HK-2 (cell line): ENCODE data around the gene EIF2AK3.
"Not testable (repeated sequence)": the region's sequence is repeated elsewhere in the genome, so short reads cannot be mapped to it uniquely, and the experiment has no call there.

Experiments
- DNase-seq: peaks from one replicate; pipeline ENCODE4 v3.0.0-alpha.2; 2018; ENCODE audit not compliant: unreplicated experiment

The EIF2AK3 gene

DNA sequence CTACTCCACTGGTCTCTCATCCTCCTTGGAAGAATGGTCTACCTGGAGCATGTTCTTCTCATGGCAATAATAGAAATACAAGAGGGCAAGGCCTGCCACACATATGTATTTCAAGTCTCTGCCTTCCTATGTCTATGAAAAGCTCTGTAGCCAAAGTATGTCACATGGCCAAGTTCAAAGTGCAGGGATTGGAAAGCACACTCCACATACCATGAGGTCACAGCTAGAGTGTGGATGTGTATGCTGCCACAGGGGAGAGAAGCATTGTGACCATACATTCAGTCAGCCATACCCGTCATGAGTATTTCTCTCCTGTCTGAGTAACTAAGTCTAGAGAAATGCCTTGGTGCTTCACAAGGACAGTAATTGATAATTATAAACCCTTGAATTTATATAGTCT, 8.8 kb upstream of the EIF2AK3 start:
- DNase-seq = no peak

DNA sequence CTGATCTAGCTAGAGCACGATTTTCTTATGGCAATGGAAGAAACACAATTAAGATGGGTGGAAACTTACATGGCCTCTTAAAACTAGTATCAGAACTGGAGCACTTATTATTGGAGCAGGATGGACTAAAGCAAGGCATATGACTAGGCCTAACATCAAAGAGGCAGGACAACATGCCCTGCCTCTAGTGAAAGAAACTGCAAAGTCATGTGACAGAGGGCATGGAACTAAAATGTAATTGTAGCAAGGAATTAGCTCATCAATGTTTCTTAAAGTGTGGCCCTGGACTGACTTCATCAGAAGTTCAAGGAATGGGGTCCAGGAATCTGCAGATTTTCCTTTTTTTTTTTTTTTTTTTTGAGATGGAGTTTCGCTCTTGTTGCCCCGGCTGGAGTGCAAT, 5.3 kb upstream of the EIF2AK3 start:
- DNase-seq = no peak

- no peak for DNase-seq
These were observed 1.3 kb upstream of the EIF2AK3 start for GRCh38 chr2:88628571-88628939.

DNA sequence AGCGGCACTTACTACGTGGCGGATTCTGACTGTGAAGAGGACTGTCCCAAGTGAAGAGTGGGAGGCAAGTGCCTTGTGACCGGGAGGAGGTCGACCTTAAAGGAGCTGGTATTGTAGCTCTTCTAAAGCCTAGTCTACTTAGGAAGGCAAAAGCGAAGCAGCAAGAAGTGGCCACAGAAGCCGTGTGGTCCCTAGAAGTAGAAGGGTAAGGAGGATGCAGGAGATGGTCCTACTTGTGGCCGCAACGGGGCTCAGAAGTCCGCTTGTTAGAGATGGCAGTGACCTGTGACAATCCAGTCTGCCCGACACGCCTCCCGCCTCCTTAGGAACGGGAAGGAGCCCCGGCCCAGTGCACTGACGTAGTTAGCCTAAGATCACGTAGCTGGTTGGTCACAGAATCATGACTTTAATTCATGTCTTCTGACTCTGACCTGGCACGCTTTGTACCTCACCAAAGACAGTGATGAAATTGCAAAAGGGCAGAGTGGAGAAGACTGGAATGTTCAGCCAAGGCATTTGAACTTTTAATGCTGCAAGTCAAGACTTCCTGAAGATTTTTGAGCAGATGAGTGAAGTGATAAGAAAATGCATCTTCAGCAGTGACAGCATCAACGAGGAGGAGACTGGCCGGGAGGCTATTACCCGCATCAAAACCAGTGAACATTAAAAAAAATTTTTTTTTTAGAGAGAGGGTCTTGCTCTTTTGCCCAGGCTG, 749 bp upstream of the EIF2AK3 start:
- peak; percentile 89 for DNase-seq

DNA sequence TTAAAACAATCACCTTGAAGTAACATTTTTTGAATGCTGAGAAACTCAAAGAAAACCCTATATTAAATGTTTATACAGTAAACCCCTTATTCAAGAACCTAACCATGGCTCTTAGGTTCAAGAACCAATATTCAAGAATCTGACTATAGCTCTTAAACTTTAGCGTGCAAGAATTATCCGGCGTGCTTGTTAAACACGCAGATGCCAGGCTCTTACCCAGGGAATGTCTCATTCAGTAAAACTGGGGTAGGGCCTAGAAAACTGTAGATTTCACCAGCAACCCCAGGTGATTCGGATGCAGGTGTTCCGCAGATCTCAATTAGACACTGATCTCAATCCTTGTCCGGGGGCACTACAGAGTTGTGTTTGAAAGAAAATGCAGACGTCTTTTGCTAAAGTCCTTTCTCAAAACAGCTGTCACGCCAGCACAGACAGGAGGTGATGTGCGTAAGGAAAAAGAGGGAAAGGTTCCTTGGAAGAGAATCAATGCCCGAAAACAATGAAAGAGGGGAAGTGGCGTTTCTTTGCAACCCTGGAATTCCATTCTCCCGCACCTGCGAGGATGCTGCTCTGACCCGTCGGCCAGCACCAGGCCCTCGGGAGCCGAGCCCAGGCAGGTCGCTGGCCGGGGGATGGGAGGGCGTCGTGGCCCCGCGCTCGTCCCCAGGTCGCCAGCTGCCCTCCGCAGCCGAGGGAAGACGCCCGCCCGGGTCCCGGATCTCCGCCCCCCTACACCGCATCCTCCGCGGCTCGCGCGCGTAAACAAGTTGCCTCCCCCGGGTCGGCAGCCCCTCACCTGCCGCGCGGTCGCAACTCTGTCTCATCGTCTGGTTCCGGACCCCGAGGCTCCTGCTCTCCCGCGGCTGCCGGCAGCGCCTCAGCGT, 851 bp downstream of the EIF2AK3 start:
- peak; percentile 44 for DNase-seq

DNA sequence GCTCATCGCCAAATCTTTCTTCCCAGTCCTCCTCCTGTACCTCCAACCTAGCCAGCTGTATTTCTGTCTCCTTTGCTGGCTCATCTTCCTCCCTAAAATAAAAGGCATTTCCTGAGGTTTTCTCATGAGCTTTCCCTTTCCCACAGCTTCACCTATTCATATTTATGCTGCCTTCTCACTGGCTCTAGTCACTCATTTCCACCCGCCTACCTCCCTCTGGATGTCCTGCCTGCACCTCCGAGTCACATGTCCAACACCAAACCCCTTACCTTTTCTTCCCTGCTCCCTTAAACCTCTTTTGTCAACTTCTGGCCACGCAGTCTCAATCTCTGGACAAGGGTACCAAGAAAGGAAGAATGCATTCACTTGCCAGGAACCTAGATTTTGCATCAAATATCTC, 2.8 kb downstream of the EIF2AK3 start:
- no peak for DNase-seq

- DNase-seq = not testable (repeated sequence)
These were observed 3.3 kb downstream of the EIF2AK3 start for GRCh38 chr2:88623831-88624465.

- DNase-seq = no peak
These were observed 5.0 kb downstream of the EIF2AK3 start for GRCh38 chr2:88622307-88622706.

GRCh38 chr2:88621432-88621831, 5.8 kb downstream of the EIF2AK3 start:
- no peak for DNase-seq

GRCh38 chr2:88620015-88620414, 7.2 kb downstream of the EIF2AK3 start:
- no peak for DNase-seq

DNA sequence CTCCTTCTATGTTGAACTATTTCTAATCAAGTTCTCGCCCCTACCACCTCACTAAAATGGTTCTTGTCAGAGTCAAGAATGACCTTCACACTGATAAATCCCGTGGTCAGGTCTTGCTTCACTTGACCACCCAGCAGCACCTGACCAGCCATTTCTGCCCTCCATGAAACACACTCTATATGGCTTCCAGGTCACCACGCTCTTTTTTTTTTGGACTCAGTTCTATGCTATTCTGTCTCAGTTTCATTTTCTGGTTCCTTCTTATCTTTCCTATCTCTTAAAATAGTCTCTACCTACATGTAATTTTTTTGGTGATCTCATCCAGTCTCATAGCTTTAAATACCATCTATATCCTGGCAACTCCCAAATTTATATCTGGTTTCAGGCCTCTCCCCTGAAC, 11.4 kb downstream of the EIF2AK3 start:
- no peak for DNase-seq

GRCh38 chr2:88614497-88615157, 12.6 kb downstream of the EIF2AK3 start:
- DNase-seq = no peak

DNA sequence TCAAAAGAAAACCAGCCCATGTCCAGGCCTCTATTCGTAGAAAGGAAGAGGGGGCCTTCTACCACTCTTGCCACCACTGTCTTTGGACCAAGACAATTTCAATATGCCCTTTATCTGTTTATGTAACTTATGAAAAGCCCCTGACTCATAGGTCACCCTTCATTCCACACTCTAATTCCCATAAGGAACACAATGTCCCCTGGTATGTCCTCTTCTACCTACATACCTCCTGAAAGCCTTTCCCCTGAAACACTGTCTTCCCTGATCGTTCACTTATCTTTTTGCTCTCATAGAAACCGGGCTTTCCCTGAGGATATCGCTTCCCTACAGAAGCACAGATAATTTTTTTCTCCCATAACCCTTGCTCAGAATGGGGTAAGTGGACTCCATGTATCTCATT, 13.3 kb downstream of the EIF2AK3 start:
- no peak for DNase-seq

- DNase-seq = no peak
These were observed 19.1 kb downstream of the EIF2AK3 start for GRCh38 chr2:88608184-88608583.

GRCh38 chr2:88607416-88607815, 19.8 kb downstream of the EIF2AK3 start:
- DNase-seq = no peak

- DNase-seq = no peak
These were observed 20.8 kb downstream of the EIF2AK3 start for GRCh38 chr2:88606371-88607030.

DNA sequence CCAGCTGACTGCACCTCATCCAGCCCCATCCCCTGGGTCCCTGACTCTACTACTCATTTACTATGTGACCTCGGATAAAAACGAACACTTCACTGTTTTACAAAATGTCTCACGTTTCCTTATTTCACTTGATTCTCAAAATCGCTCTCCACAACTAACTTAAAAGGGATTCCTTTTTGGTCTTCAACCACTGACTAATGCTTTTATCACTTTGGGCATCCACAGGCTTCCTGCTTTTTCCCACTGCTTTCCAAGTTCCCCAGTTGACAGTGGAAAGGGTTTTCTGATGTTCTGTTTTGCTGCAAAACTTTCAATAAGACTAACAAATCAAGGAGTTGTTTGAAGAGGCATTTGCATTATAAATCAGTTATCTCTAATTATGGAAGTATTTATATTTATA, 24.1 kb downstream of the EIF2AK3 start:
- no peak for DNase-seq

GRCh38 chr2:88602022-88602421, 25.2 kb downstream of the EIF2AK3 start:
- no peak for DNase-seq

DNA sequence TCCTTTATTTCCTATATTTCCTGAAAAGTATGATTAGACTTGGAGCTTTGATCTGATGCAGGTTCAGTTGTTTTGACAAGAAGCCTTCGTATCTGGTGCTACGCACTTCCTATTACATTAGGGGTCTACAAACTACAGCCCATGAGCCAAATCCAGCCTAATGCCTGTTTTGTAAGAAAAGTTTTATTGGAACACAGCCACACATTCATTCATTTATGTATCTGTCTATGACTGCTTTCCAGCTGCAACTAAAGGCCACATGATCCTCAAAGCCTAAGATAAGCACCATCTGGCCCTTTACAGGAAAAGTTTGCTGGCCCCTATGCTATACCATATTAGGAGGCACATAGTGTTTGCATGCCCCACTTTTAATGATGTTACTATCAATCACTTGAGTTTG, 26.0 kb downstream of the EIF2AK3 start:
- DNase-seq = no peak

DNA sequence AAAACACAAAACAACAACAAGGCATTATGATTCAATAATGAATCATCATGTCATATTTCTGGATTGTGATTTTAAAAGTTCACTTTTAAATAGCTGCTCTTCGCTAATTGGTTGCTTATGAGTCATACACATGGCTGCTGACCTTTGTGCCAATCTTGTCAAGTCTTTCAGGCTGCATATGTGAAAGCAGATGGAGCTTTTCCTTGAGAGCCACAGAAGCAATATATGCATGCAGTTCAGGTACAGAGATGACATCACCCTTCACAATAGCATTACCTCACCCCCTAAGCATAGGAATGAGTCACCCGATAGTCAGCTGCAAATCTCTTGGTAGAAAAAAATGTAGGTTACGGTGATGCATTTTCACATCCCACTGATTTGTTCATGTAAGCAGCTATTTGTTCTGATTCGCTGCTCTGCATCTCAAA, 27.2 kb downstream of the EIF2AK3 start:
- peak; percentile 47 for DNase-seq

DNA sequence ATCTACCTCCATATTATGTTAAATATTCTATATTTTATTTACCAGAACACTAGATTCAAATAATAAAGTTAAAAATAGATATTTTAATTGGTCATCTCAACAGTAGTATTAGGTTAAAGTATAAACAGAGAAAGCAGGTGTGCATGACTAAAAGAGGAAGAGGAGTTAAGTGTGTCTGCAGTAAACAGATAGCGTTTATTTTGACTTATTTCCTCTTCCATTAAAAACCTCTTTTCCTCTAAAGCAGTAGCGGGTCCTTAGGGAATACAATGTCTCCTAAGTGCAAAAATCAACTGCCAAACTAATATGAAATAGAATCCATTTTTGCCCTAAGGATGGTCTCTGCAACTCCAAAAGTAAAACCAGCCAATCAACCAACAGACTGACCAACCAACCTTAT, 27.7 kb downstream of the EIF2AK3 start:
- no peak for DNase-seq

- DNase-seq = no peak
These were observed 30.1 kb downstream of the EIF2AK3 start for GRCh38 chr2:88597168-88597567.
